ENCODE results near the gene ADD1.

The ADD1 gene

GRCh38 chr4:2871911-2872310 is 28.3 kb downstream of the ADD1 start:
- Histone ChIP-seq H3K4me3 (ENCODE audit: low read length) (no peak overlapping the region), H3K27me3 (ENCODE audit: insufficient read depth, low read length) (no peaks in the 10 kb centered on the region), H3K36me3 (ENCODE audit: insufficient read depth, low read depth, low read length) (peaks cover 13% of the 10 kb centered on the region; the same call in 1 of the 2 replicates), H3K9me3 (ENCODE audit: insufficient read depth, low read depth, low read length) (no peaks in the 10 kb centered on the region), H3K4me1 (ENCODE audit: insufficient read depth, low read length) (peaks cover 30% of the 10 kb centered on the region; the same call in 1 of the 2 replicates), H3K9ac (ENCODE audit: low read depth, low read length) (no peak overlapping the region), H3K27ac (ENCODE audit: low read length) (no peak overlapping the region)

GRCh38 chr4:2873329-2873728 is 29.7 kb downstream of the ADD1 start:
- no peak overlapping the region for H3K27ac ChIP-seq (ENCODE audit: low read length)
- H3K4me1 ChIP-seq (ENCODE audit: insufficient read depth, low read length): peaks cover 16% of the 10 kb centered on the region; the same call in 1 of the 2 replicates
- no peaks in the 10 kb centered on the region for H3K27me3 ChIP-seq (ENCODE audit: insufficient read depth, low read length)
- no peaks in the 10 kb centered on the region for H3K9me3 ChIP-seq (ENCODE audit: insufficient read depth, low read depth, low read length)
- no peak overlapping the region for H3K9ac ChIP-seq (ENCODE audit: low read depth, low read length)
- peaks cover 18% of the 10 kb centered on the region for H3K36me3 ChIP-seq (ENCODE audit: insufficient read depth, low read depth, low read length)
- H3K4me3 ChIP-seq (ENCODE audit: low read length): no peak overlapping the region

DNA sequence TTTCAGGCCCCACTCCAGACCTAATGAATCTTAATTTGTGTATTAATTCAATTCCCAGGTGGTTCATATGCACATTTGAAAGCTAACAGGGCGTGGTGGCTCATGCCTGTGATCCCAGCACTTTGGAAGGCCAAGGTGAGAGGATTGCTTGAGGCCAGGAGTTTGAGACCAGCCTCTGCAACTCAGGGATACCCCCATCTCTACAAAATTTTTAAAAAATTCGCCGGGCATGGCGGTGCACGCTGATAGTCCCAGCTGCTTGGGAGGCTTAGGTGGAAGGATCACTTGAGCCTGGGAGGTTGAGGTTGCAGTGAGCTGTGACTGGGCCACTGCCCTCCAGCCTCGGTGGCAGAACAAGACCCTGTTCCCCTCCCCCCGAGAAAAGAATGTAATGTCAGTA is 31.2 kb downstream of the ADD1 start:
- Histone ChIP-seq H3K27ac (ENCODE audit: low read length) (no peak overlapping the region), H3K9ac (ENCODE audit: low read depth, low read length) (no peak overlapping the region), H3K27me3 (ENCODE audit: insufficient read depth, low read length) (no peaks in the 10 kb centered on the region), H3K36me3 (ENCODE audit: insufficient read depth, low read depth, low read length) (peaks cover 25% of the 10 kb centered on the region), H3K4me3 (ENCODE audit: low read length) (no peak overlapping the region), H3K4me1 (ENCODE audit: insufficient read depth, low read length) (peaks cover 6% of the 10 kb centered on the region; the same call in 1 of the 2 replicates), H3K9me3 (ENCODE audit: insufficient read depth, low read depth, low read length) (no peaks in the 10 kb centered on the region)

GRCh38 chr4:2875556-2875955 is 31.9 kb downstream of the ADD1 start:
- Histone ChIP-seq H3K4me1 (ENCODE audit: insufficient read depth, low read length) (peaks cover 6% of the 10 kb centered on the region; the same call in 1 of the 2 replicates), H3K9me3 (ENCODE audit: insufficient read depth, low read depth, low read length) (no peaks in the 10 kb centered on the region), H3K27ac (ENCODE audit: low read length) (no peak overlapping the region), H3K4me3 (ENCODE audit: low read length) (no peak overlapping the region), H3K27me3 (ENCODE audit: insufficient read depth, low read length) (no peaks in the 10 kb centered on the region), H3K36me3 (ENCODE audit: insufficient read depth, low read depth, low read length) (peaks cover 28% of the 10 kb centered on the region), H3K9ac (ENCODE audit: low read depth, low read length) (no peak overlapping the region)

DNA sequence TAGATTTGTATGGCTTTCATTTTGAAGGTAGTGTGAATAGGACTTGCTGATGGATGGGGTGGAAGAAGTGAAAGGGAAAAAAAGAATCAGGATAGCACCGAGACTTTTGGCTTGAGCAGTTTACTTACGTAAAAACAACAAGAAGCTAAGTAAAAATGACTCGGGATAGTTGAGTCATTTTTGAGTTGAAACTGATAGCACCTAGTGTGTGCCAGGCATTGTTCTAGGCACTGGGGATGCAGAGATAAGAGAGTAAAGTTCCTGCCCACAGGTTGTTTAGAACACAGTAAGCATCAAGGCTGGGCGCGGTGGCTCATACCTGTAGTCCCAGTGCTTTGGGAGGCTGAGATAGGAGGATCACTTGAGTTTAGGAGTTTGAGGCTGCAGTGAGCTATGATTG is 34.7 kb downstream of the ADD1 start:
- peaks cover 28% of the 10 kb centered on the region for H3K36me3 ChIP-seq (ENCODE audit: insufficient read depth, low read depth, low read length)
- H3K9me3 ChIP-seq (ENCODE audit: insufficient read depth, low read depth, low read length): no peaks in the 10 kb centered on the region
- no peak overlapping the region for H3K4me3 ChIP-seq (ENCODE audit: low read length)
- H3K27me3 ChIP-seq (ENCODE audit: insufficient read depth, low read length): no peaks in the 10 kb centered on the region
- H3K9ac ChIP-seq (ENCODE audit: low read depth, low read length): no peak overlapping the region
- no peak overlapping the region for H3K27ac ChIP-seq (ENCODE audit: low read length)
- H3K4me1 ChIP-seq (ENCODE audit: insufficient read depth, low read length): peaks cover 9% of the 10 kb centered on the region; the same call in 1 of the 2 replicates

DNA sequence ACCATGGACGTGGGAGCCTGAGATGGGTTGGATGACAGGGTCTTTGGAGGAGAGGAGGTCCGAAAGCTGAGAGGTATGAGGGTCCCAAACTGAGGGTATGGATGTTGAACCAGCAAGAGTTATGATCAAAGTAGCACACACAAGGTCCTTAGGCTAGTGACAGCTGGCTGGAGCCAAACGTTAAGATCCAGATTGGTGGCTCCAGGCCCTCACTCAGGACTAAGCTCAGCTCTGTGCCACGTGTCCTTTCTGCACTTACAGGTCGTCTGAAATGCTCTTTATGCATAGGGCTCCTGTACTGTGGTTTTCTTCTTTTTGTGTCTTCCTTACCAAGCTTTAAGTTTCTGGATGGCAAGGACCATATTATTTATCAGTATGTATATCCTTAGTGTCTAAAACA is 35.4 kb downstream of the ADD1 start:
- H3K27ac ChIP-seq (ENCODE audit: low read length): no peak overlapping the region
- H3K27me3 ChIP-seq (ENCODE audit: insufficient read depth, low read length): no peaks in the 10 kb centered on the region
- no peaks in the 10 kb centered on the region for H3K9me3 ChIP-seq (ENCODE audit: insufficient read depth, low read depth, low read length)
- no peak overlapping the region for H3K9ac ChIP-seq (ENCODE audit: low read depth, low read length)
- peaks cover 9% of the 10 kb centered on the region; the same call in 1 of the 2 replicates for H3K4me1 ChIP-seq (ENCODE audit: insufficient read depth, low read length)
- no peak overlapping the region for H3K4me3 ChIP-seq (ENCODE audit: low read length)
- peaks cover 29% of the 10 kb centered on the region for H3K36me3 ChIP-seq (ENCODE audit: insufficient read depth, low read depth, low read length)

DNA sequence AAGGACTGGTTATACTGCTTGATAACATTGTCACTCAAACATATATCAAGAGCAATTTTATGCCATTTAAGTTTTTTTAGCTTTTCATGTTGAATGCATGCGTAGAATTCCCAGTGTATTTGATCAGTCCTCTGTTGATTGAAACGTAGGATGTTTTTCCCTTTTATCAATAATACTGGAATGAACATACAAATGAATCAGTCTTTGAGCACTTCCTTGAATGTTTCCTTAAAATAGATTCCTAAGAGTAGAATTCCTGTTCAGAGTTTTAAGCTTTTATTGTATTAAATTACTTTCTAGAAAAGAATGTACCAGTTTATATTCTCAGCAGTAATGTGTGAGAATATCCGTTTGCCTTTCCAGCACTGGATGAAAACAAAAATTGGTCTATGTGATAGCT is 37.8 kb downstream of the ADD1 start:
- H3K4me1 ChIP-seq (ENCODE audit: insufficient read depth, low read length): peaks cover 3% of the 10 kb centered on the region; the same call in 1 of the 2 replicates
- no peak overlapping the region; the same call in 1 of the 2 replicates for H3K9ac ChIP-seq (ENCODE audit: low read depth, low read length)
- no peaks in the 10 kb centered on the region for H3K27me3 ChIP-seq (ENCODE audit: insufficient read depth, low read length)
- no peak overlapping the region for H3K27ac ChIP-seq (ENCODE audit: low read length)
- no peak overlapping the region for H3K4me3 ChIP-seq (ENCODE audit: low read length)
- H3K36me3 ChIP-seq (ENCODE audit: insufficient read depth, low read depth, low read length): peaks cover 37% of the 10 kb centered on the region
- no peaks in the 10 kb centered on the region for H3K9me3 ChIP-seq (ENCODE audit: insufficient read depth, low read depth, low read length)

DNA sequence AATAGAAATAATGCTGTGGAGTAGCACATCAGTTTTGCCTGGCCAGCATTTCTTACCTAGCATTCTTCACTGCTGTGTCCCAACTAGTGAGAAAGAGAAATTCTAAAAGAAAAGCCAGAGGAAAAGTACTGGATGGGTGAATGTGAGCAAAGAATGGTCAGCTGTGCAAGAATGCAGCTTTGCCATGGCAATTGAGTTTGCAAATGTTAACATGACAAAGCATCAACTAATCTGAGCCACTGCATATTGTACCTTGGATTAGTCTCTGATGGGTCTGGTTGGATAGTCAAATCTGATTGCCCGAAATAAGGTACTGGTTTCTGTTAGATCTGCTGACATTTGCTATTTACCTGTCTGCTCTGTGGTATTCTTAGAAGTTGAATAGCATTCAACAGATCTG is 38.7 kb downstream of the ADD1 start:
- H3K27ac ChIP-seq (ENCODE audit: low read length): no peak overlapping the region

DNA sequence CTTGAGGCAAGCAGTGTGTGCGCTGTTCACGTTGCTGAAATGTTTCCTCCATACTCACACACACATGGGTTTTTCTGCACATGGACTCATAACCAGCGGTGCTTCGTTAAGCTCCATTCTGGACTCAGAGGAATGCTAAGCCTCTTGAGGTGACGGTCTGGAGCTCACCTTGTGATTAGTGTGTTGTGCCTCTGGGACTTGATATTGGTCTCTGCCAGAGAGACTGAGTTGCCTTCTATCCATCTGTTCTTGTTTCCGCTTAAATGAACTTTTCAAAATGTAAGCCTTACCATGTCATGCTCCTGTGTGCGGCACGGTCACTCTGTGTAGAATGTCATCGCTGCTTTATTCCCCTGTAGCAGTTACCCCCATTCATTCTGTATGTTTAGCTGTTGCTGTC is 42.5 kb downstream of the ADD1 start:
- H3K9ac ChIP-seq (ENCODE audit: low read depth, low read length): no peak overlapping the region
- no peaks in the 10 kb centered on the region for H3K27me3 ChIP-seq (ENCODE audit: insufficient read depth, low read length)
- H3K4me1 ChIP-seq (ENCODE audit: insufficient read depth, low read length): peaks cover 3% of the 10 kb centered on the region; the same call in 1 of the 2 replicates
- H3K9me3 ChIP-seq (ENCODE audit: insufficient read depth, low read depth, low read length): no peaks in the 10 kb centered on the region
- no peak overlapping the region for H3K27ac ChIP-seq (ENCODE audit: low read length)
- H3K36me3 ChIP-seq (ENCODE audit: insufficient read depth, low read depth, low read length): peaks cover 24% of the 10 kb centered on the region
- H3K4me3 ChIP-seq (ENCODE audit: low read length): no peak overlapping the region

More for the DNA sequence above, 38.7 kb downstream of the ADD1 start:
- Histone ChIP-seq H3K4me3 (ENCODE audit: low read length) (no peak overlapping the region), H3K9ac (ENCODE audit: low read depth, low read length) (0 out of 2 replicates have a peak overlapping the region, but pooled peaks have one; percentile 26), H3K36me3 (ENCODE audit: insufficient read depth, low read depth, low read length) (peaks cover 35% of the 10 kb centered on the region), H3K9me3 (ENCODE audit: insufficient read depth, low read depth, low read length) (no peaks in the 10 kb centered on the region), H3K27me3 (ENCODE audit: insufficient read depth, low read length) (no peaks in the 10 kb centered on the region), H3K4me1 (ENCODE audit: insufficient read depth, low read length) (peaks cover 3% of the 10 kb centered on the region; the same call in 1 of the 2 replicates)

DNA sequence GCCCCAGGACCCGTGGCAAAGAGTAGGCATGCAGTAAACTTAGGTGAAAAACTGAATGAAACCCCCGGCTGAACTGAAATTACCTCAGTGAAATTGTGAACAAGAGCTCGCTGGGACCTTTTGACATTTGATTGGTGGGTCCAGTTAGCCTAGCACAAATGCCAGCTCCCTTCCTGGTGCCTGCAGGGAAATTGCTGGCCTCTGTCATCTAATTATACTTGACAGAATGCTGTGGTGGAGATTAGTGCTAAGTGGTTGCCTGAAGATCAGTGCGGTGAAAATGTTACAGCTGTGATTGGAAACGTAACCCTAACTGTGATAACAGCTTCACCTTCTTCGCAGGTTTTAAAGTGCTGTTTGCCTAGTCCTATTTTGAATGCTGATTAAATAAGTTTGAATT is 43.0 kb downstream of the ADD1 start:
- Histone ChIP-seq H3K4me3 (ENCODE audit: low read length) (no peak overlapping the region), H3K27me3 (ENCODE audit: insufficient read depth, low read length) (no peaks in the 10 kb centered on the region), H3K9me3 (ENCODE audit: insufficient read depth, low read depth, low read length) (no peaks in the 10 kb centered on the region), H3K36me3 (ENCODE audit: insufficient read depth, low read depth, low read length) (peaks cover 24% of the 10 kb centered on the region), H3K4me1 (ENCODE audit: insufficient read depth, low read length) (no peaks in the 10 kb centered on the region; the same call in 1 of the 2 replicates), H3K9ac (ENCODE audit: low read depth, low read length) (no peak overlapping the region), H3K27ac (ENCODE audit: low read length) (no peak overlapping the region)

- H3K9me3 ChIP-seq (ENCODE audit: insufficient read depth, low read depth, low read length): no peaks in the 10 kb centered on the region
- H3K27me3 ChIP-seq (ENCODE audit: insufficient read depth, low read length): no peaks in the 10 kb centered on the region
- no peak overlapping the region for H3K9ac ChIP-seq (ENCODE audit: low read depth, low read length)
- H3K27ac ChIP-seq (ENCODE audit: low read length): no peak overlapping the region
- H3K4me3 ChIP-seq (ENCODE audit: low read length): no peak overlapping the region
- no peaks in the 10 kb centered on the region for H3K4me1 ChIP-seq (ENCODE audit: insufficient read depth, low read length)
- peaks cover 24% of the 10 kb centered on the region for H3K36me3 ChIP-seq (ENCODE audit: insufficient read depth, low read depth, low read length)
Measured at GRCh38 chr4:2887343-2887742, 43.7 kb downstream of the ADD1 start.

GRCh38 chr4:2888886-2889285 is 45.2 kb downstream of the ADD1 start:
- H3K9me3 ChIP-seq (ENCODE audit: insufficient read depth, low read depth, low read length): no peaks in the 10 kb centered on the region
- H3K27me3 ChIP-seq (ENCODE audit: insufficient read depth, low read length): no peaks in the 10 kb centered on the region
- no peak overlapping the region for H3K4me3 ChIP-seq (ENCODE audit: low read length)
- H3K4me1 ChIP-seq (ENCODE audit: insufficient read depth, low read length): no peaks in the 10 kb centered on the region
- H3K27ac ChIP-seq (ENCODE audit: low read length): no peak overlapping the region
- H3K36me3 ChIP-seq (ENCODE audit: insufficient read depth, low read depth, low read length): peaks cover 28% of the 10 kb centered on the region
- H3K9ac ChIP-seq (ENCODE audit: low read depth, low read length): no peak overlapping the region
